ENCODE results near the gene CRACR2B. TPM values are rescaled to one million over a fixed set of nuclear protein-coding genes. Genes with fewer than 3 reads are reported as not detected.

Gene CRACR2B
- total and polyA plus RNA-seq, 10 donors = 6.1 to 34.1 (median 14.5) TPM

GRCh38 chr11:854601-855329, 27.0 kb downstream of the CRACR2B start:
- TF ChIP-seq POLR2AphosphoS5 (IDR thresholded peaks at IDR 0.05) = no peak
- TF ChIP-seq POLR2A (IDR thresholded peaks at IDR 0.05) = no peak
- no peak for TF ChIP-seq CTCF (IDR thresholded peaks at IDR 0.05 in 8 of 11, conservative IDR thresholded peaks at IDR 0.05 in 3 of 11)
- H3K4me1 ChIP-seq = peaks cover 0 to 71% (median 34%) of the 10 kb centered on the region in 6 donors
- no peaks in the 10 kb centered on the region for H3K9me3 ChIP-seq
- H3K27me3 ChIP-seq (replicated peaks in 1 of 7) = peaks cover 0 to 11% (median 3%) of the 10 kb centered on the region in 7 donors
- peak overlapping the region in 1 of 8 donors; percentile 1 for H3K27ac ChIP-seq
- intact Hi-C loops (cut with DNase I; ENCODE audit: low total_unique reads) = no loop called here
- H3K4me3 ChIP-seq = no peak overlapping the region
- peaks cover 0 to 25% (median 0%) of the 10 kb centered on the region in 6 donors for H3K36me3 ChIP-seq
- DNase-seq = no peak
- 87 to 97% (median 90%) methylated on average over 8 to 20 of the region's 20 CpGs for WGBS, 5 donors

- no peak overlapping the region for H3K4me3 ChIP-seq
- peaks cover 0 to 6% (median 0%) of the 10 kb centered on the region in 7 donors for H3K27me3 ChIP-seq (replicated peaks in 1 of 7)
- WGBS, 5 donors = 83 to 89% (median 87%) methylated on average over 6 to 7 of the region's 7 CpGs
- intact Hi-C loops (cut with DNase I; ENCODE audit: low total_unique reads) = no loop called here
- TF ChIP-seq POLR2A (IDR thresholded peaks at IDR 0.05) = no peak
- no peak for TF ChIP-seq CTCF (IDR thresholded peaks at IDR 0.05 in 8 of 11, conservative IDR thresholded peaks at IDR 0.05 in 3 of 11)
- TF ChIP-seq POLR2AphosphoS5 (IDR thresholded peaks at IDR 0.05) = no peak
- no peak for DNase-seq
- H3K27ac ChIP-seq = peak overlapping the region in 1 of 8 donors; percentile 1
- peaks cover 0 to 23% (median 0%) of the 10 kb centered on the region in 6 donors for H3K36me3 ChIP-seq
- peaks cover 0 to 71% (median 33%) of the 10 kb centered on the region in 6 donors for H3K4me1 ChIP-seq
- H3K9me3 ChIP-seq = no peaks in the 10 kb centered on the region
Observed at GRCh38 chr11:855330-855674, 27.6 kb downstream of the CRACR2B start.

- TF ChIP-seq POLR2AphosphoS5 (IDR thresholded peaks at IDR 0.05) = peak in 1 of 3 donors; percentile 8
- no peak for TF ChIP-seq POLR2A (IDR thresholded peaks at IDR 0.05)
- Histone ChIP-seq H3K4me1 (peaks cover 0 to 71% (median 28%) of the 10 kb centered on the region in 6 donors), H3K27me3 (replicated peaks in 1 of 7) (peaks cover 0 to 1% (median 0%) of the 10 kb centered on the region in 7 donors), H3K4me3 (no peak overlapping the region), H3K36me3 (peaks cover 0 to 18% (median 0%) of the 10 kb centered on the region in 6 donors), H3K27ac (peak overlapping the region in 2 of 8 donors; percentile 30), H3K9me3 (no peaks in the 10 kb centered on the region)
- no peak for DNase-seq
- intact Hi-C loops (cut with DNase I; ENCODE audit: low total_unique reads) = no loop called here
- WGBS, 5 donors = 67 to 93% (median 87%) methylated on average over 8 to 12 of the region's 12 CpGs
Observed at GRCh38 chr11:855796-856195, 28.1 kb downstream of the CRACR2B start.

- DNase-seq = no peak
Observed at GRCh38 chr11:856397-856796, 28.7 kb downstream of the CRACR2B start.

More at GRCh38 chr11:856397-856796, 28.7 kb downstream of the CRACR2B start:
- TF ChIP-seq POLR2A (IDR thresholded peaks at IDR 0.05) = no peak
- TF ChIP-seq CTCF (IDR thresholded peaks at IDR 0.05 in 8 of 11, conservative IDR thresholded peaks at IDR 0.05 in 3 of 11) = no peak
- no peak for TF ChIP-seq POLR2AphosphoS5 (IDR thresholded peaks at IDR 0.05)
- Histone ChIP-seq H3K4me3 (no peak overlapping the region), H3K4me1 (peaks cover 0 to 67% (median 24%) of the 10 kb centered on the region in 6 donors), H3K36me3 (peaks cover 0 to 12% (median 0%) of the 10 kb centered on the region in 6 donors), H3K27me3 (replicated peaks in 1 of 7) (no peaks in the 10 kb centered on the region), H3K9me3 (no peaks in the 10 kb centered on the region), H3K27ac (peak overlapping the region in 3 of 8 donors; percentile 28 to 38 (median 30))
- intact Hi-C loops (cut with DNase I; ENCODE audit: low total_unique reads) = no loop called here
- WGBS, 5 donors = 74 to 95% (median 76%) methylated on average over 4 to 8 of the region's 8 CpGs

Measured in spleen (tissue), 11 donors.